HTERT RPE-1 (cell line): ENCODE measurements around the gene RGS12.
"Not testable (repeated sequence)": the region's sequence is repeated elsewhere in the genome, so short reads cannot be mapped to it uniquely, and the experiment has no call there.

Source experiments
- in situ Hi-C: fragments of 300-500 bp; cut with MboI; formaldehyde crosslinking; loops from 4 replicates; pipeline ENCODE4 v1.14.3; 2020; ENCODE audit warnings: low sequenced_read_pairs

The RGS12 gene

GRCh38 chr4:3295837-3296624, 3.2 kb downstream of the RGS12 start:
- in situ Hi-C loops = no loop called here

DNA sequence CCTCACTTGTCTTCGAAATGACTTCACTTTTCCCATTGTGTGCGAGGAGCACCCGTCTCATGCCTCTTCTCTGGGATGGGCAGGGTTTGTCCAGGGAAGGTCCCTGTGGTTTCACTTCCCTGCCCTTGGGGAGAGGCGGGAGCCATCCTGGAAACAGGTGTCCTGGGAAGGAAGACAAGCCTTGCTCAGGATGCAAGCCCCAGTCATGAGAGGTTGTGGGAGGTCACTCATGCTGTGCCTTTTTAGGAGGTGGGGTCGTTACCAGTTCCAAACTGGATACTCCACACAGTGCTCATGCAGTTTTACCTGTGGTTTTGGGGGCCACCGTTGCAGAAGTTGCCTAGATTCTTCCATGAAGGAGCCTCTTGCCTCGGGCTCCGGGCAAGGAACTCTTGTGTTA, 3.8 kb downstream of the RGS12 start:
- in situ Hi-C loops = no loop called here

GRCh38 chr4:3297066-3297859, 4.4 kb downstream of the RGS12 start:
- in situ Hi-C loops = no loop called here

DNA sequence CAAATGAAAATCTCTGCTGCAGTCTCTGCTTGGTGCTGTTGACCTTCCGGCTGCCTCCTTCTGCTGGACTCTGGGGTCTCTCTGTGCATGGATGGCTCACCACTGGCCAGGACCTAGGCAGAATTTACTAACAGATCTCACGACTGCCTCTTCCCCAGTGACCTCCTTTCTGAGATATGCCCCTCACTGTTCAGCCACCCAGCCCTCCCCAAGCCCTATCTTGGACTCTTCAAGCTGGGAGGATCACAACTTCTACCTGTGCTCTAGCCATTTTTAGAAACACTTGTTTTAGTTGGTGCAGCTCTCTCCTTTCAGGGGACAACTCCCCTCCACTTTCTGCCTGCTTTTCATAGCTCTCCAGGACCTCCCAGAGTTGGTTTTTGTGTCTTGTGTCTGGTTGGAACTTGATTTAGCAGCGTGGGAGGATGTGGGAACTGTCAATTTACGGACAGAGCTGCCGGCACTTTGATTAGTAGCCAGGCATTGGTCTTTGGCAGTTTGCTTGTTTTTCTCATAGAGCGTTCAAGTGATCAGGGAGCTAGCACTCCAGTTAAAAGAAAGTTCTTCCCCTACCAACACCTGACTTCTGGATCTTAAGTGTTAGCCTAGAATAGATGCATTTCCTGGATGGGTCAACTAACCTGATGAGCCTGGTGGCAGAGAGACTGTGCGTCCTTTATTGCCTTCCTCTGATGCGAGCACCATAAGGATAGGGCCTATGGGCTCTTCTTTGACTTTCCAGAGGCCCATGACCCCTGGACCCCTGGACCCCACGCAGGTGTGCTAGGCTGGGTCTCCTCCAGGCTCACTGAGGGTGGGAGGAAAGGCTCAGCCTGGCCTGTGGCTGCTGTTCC, 6.5 kb downstream of the RGS12 start:
- in situ Hi-C loops = no loop called here

GRCh38 chr4:3299976-3300671, 7.3 kb downstream of the RGS12 start:
- in situ Hi-C loops = no loop called here

DNA sequence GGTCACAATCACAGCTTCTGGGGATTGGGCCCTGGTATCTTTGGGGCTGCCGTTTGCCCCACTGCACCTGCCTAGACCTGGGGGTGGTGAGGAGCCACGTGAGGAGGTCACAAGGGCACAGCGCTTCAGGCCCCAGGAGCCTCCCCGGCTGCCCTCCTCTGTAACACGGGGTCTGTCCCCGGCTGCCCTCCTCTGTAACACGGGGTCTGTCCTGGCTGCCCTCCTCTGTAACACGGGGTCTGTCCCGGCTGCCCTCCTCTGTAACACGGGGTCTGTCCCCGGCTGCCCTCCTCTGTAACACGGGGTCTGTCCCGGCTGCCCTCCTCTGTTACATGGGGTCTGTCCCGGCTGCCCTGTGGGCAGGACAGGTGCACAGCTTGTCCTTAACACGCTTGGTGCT, 8.1 kb downstream of the RGS12 start:
- in situ Hi-C loops = not testable (repeated sequence)

GRCh38 chr4:3301450-3302172, 8.8 kb downstream of the RGS12 start:
- in situ Hi-C loops = no loop called here

GRCh38 chr4:3302173-3302785, 9.5 kb downstream of the RGS12 start:
- in situ Hi-C loops = no loop called here

DNA sequence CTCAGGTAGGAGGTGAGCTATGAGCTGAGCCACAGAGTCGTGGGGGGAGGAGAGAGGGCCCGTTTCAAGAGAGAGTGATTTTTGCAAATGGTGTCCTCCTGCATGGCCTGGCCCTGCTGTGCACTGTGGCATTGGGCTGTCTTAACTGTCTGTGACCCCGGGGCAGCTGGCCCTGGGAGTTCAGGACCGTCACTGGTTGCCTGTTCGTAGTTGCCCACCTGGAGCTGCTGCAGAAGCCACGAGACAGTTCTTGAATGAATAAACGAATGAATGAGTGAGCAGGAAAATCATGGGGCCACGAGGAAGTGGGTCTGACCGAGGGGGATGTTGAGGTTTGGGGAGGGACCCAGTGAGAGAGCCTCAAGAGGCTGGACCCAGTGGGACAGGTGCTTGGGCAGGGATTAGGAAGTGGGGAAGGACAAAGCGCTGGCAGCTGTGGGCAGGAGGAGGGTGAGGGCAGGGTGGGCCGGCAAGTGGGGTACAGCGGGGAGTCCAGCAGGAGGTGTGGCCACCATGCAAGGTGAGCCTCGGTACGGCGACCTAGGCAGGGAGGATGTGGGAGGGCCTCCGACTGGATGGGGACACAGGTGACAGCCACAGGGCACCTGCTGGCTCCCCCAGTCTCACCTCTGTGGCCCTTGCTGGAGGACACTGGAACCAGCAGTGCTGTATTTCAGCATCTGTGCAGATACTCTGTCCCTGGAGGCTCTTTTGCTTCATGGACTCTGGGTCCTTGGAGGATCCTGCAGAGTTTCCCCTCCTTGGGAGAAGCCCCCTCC, 10.2 kb downstream of the RGS12 start:
- in situ Hi-C loops = no loop called here

DNA sequence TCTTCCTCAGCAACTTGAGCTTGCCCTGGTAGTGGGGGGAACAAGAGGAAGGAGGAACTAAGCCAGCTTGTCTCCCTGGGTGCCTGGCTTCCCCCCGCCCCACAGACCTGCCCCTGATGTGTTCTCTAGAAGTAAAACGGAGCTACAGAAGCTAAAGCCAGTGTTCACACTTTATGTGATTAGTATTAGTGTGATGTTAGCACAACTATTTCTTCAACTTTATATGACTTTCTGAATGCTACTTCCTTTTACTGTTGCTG, 10.7 kb downstream of the RGS12 start:
- in situ Hi-C loops = no loop called here

DNA sequence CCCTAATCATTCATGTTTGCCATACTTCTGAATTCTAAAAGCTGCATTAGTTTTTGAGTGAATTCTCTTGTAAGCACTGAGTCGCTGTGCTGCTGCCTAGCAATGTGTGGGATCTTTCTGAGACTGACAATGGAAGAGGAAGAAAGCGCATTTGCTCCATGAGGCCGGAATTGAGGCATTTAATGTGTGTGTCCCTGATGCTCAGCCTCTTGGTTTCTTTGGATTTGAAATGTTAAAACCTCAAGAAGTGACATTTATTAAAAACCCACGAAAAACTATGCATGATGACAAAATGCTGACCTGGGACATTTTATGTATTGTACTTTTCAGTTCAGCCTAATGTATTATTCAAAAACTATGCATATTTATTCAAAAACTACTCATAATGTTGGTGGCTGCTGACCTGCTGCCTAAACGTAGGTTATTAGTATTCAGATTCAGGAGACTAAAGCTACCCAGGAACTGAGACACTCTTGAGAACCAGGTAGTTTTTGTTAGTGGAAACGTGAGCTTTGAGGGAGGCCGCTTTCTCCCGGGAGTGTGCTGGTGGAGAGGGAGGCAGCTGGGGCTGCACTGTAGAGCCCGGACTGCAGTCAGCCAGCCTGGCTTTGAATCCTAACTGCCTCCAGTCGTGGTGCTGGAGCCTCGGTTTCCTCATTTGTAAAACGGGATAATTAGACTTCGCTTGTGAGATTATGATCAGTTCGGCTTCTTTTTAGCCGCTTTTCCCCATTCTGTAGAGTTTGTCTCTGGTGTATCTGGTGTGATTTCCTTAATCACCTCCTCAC, 11.3 kb downstream of the RGS12 start:
- in situ Hi-C loops = no loop called here

DNA sequence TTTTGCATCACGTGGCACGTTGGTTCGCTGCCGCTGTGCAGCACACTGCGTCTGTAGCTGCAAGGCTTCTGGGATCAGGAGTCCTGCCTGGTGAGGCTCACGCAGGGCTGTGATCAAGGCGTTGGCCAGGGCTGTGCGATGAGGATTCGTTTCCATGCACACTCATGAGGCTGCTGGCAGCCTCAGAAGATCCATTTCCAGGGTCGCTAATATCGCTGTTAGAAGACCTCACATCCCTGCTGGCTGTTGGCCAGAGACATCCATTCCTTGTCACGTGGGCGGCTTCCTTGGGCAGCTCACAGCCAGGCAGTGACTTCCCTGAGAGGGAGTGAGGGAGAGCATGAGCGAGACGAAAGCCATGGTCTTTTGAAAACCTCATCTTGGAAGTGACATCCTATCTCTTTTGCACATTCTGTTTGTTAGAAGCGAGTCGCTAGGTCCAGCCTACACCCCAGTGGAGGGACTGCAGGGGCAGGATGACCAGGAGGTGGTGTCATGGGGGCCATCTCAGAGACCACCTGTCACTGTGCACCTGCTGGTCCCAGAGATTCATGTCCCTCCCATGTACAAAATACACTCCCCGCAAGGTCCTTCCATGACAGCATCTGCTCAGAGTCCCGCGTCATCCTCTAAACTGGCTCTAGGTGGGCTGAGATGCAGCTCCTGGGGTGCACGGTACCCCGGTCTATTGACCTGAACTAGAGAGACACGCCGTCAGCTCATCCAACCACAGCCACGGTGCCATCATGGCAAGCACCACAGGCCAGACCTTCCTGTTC, 12.2 kb downstream of the RGS12 start:
- in situ Hi-C loops = no loop called here

GRCh38 chr4:3305610-3306371, 13.0 kb downstream of the RGS12 start:
- in situ Hi-C loops = no loop called here

- in situ Hi-C loops = no loop called here
Observed at GRCh38 chr4:3306450-3306849, 13.6 kb downstream of the RGS12 start.

DNA sequence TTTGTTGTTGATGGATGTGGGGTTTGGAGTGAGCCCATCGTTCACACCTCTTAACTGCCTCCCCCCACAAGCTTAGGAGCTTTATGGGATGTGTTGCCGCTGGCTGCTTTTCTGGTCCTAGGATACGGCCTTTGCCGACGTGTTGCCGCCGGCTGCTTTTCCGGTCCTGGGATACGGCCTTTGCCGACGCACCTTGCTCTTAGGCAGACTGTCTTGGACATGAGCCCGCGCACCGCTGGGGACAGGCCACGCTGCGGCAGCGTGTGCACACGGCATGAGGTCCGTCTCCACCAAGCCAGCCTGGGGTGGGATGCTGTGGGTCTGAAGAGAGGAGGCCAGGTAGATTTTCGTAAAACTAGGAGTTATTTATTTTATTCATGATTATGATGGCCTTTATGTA, 14.2 kb downstream of the RGS12 start:
- in situ Hi-C loops = no loop called here

- in situ Hi-C loops = no loop called here
Observed at GRCh38 chr4:3307486-3307885, 14.7 kb downstream of the RGS12 start.
